SJCRH30 (cell line): ENCODE data around the gene SLC17A9. TPM values are rescaled to one million over a fixed set of nuclear protein-coding genes. Genes with fewer than 3 reads are reported as not detected.
A peak's percentile ranks its signal among the peaks of the same experiment; 100 is the strongest.

Source experiments
- DNase-seq, 2 experiments: peaks; one replicate each; pipeline ENCODE4 v3.0.0-alpha.2; 2015 to 2020
- H3K27ac ChIP-seq: fragments of 250-450 bp; sonication (Bioruptor Pico); 2 replicates; pipeline ENCODE4 v1.5.1; 2020; ENCODE audit warnings: mild to moderate bottlenecking, moderate library complexity
- H3K27me3 ChIP-seq: fragments of 250-450 bp; sonication (Bioruptor Pico); 2 replicates; pipeline ENCODE4 v1.5.1; 2020; ENCODE audit warnings: mild to moderate bottlenecking, moderate library complexity
- H3K36me3 ChIP-seq: fragments of 250-450 bp; sonication (Bioruptor Pico); 2 replicates; pipeline ENCODE4 v1.5.1; 2020; ENCODE audit warnings: mild to moderate bottlenecking, moderate library complexity
- H3K4me1 ChIP-seq: fragments of 250-450 bp; sonication (Bioruptor Pico); 2 replicates; pipeline ENCODE4 v1.5.1; 2020; ENCODE audit warnings: mild to moderate bottlenecking, moderate library complexity
- H3K4me3 ChIP-seq: fragments of 250-450 bp; sonication (Bioruptor Pico); 2 replicates; pipeline ENCODE4 v1.5.1; 2020; ENCODE audit warnings: mild to moderate bottlenecking, moderate library complexity
- H3K9me3 ChIP-seq: fragments of 250-450 bp; sonication (Bioruptor Pico); replicated peaks from 2 replicates; pipeline ENCODE4 v1.5.1; 2020; ENCODE audit warnings: mild to moderate bottlenecking, moderate library complexity
- total RNA-seq: library from RNA; depleted of rRNA; stranded (reverse); fragments of >200 nt; shearing (Covaris generic); gene quantifications from 2 replicates; pipeline ENCODE4 v1.2.3, GENCODE V29; 2014

SLC17A9 gene
- total RNA-seq, 1 experiment from 2014 or later: 2.1 TPM

DNA sequence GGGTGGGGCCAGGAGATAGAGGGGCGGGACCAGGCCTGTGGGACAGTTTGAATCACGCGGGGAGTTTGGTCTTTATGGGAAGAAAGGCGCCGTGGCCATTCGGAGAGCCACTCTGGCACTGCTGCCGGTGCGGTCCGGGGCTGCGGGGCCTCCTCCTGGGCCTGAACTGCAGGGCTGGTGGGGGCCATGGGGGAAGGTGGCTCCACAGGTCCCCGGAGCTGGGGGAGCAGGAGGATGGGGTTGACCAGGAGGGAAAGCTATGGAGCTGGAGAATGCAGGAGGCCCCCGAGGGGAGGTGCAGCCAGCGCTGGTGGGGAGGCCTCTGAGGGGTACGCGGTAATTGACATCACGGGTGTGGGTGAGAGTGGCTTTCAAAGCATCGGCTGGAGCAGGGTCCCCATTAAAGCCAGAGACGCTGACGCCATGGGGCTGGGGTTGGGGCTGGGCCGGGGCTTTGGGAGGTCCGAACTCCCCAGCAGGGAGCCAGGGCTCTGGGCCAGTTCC lies 56.1 kb downstream of the SLC17A9 start:
- Histone ChIP-seq H3K9me3 (peaks cover 8% of the 10 kb centered on the region; the same call in 1 of the 2 replicates), H3K4me3 (no peak overlapping the region), H3K4me1 (peaks cover 8% of the 10 kb centered on the region), H3K36me3 (no peaks in the 10 kb centered on the region), H3K27me3 (peaks cover 8% of the 10 kb centered on the region; the same call in 1 of the 2 replicates), H3K27ac (no peak overlapping the region)
- no peak for DNase-seq

- peaks cover 8% of the 10 kb centered on the region for H3K4me1 ChIP-seq
- DNase-seq: peak; percentile 85 to 96
- peaks cover 11% of the 10 kb centered on the region; the same call in 1 of the 2 replicates for H3K9me3 ChIP-seq
- peaks cover 8% of the 10 kb centered on the region; the same call in 1 of the 2 replicates for H3K27me3 ChIP-seq
- no peak overlapping the region for H3K27ac ChIP-seq
- no peaks in the 10 kb centered on the region for H3K36me3 ChIP-seq
- H3K4me3 ChIP-seq: no peak overlapping the region
Observed at GRCh38 chr20:63009045-63009961, 56.8 kb downstream of the SLC17A9 start.

DNA sequence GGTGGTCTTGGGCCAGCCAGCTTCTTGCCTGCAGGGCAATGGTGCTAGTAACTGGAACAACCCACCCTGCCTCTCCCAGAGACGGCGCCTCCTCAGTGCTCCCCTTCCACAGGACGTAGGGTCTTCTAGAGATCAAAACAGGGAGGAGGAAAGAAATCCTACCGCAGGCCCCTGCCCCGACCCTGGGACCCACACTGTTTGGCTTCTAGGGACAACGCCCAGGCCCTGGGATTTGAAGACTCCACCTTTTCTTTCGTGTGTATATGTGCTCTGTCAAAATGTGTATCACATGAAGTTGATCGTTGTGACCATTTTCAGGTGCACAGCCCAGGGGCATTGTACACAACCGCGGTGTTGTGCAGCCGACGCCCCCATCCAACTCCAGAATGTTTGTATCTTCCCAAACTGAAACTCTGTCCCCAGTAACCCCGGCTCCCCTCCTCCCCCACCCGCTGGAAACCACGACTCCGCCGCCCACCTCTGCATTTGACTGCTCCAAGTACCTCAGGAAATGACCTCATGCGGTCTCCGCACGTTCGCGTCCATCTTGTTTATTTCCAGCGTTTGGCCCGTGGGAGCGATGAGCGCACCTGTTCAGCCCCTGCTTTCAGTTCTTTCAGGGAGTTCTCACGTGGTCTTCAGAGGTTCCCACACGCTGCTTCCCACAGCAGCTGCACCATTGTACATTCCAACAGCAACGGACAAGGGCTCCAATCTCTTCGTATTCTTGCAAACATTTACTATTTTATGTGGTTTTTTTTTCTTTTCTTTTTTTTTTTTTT lies 57.7 kb downstream of the SLC17A9 start:
- DNase-seq: peak; percentile 96 to 98
- Histone ChIP-seq H3K27ac (no peak overlapping the region), H3K4me1 (peaks cover 8% of the 10 kb centered on the region), H3K4me3 (no peak overlapping the region), H3K9me3 (peaks cover 11% of the 10 kb centered on the region; the same call in 1 of the 2 replicates), H3K27me3 (peaks cover 13% of the 10 kb centered on the region), H3K36me3 (no peaks in the 10 kb centered on the region)

DNA sequence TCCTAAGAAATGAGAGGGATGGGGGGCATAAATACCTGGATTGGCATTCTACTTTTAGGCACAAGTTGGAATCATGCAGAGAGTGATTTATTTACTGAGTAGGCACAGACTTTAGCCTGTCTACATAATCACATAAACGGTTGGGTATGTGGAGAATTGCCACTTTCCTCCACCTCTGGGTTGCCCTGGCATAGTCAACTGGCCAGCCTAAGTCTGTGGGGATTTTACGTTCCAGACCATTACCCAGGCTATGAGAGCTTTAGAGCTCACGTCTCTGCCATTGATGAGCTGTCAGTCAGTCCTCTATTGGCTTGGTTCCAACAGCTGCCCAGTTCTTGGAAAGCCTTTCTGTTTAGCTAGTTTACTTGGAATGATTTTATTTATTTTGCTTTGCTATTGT lies 59.3 kb downstream of the SLC17A9 start:
- no peak overlapping the region for H3K27ac ChIP-seq
- no peak overlapping the region for H3K4me3 ChIP-seq
- H3K27me3 ChIP-seq: peaks cover 26% of the 10 kb centered on the region
- H3K36me3 ChIP-seq: no peaks in the 10 kb centered on the region
- no peak for DNase-seq
- peaks cover 11% of the 10 kb centered on the region; the same call in 1 of the 2 replicates for H3K9me3 ChIP-seq
- H3K4me1 ChIP-seq: peaks cover 8% of the 10 kb centered on the region

DNA sequence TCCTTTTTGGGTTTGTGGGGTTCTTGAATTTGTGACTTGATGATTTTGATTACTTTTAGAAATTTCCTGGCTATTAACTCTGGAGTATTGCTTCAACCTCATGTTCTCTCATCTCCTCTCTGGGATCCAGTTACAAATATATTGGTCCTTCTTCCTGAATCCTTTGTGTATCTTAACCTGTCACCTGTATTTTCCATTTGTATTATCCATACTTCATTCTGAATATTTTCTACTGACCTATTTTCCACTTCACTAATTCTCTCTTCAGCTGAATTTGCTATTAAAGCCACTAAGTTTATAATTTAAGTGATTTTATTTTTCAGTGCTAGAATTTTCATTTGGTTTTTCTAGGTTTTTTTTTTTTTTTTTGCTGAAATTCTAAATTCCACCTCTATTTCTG lies 60.7 kb downstream of the SLC17A9 start:
- Histone ChIP-seq H3K4me1 (peaks cover 8% of the 10 kb centered on the region), H3K27me3 (peaks cover 36% of the 10 kb centered on the region), H3K27ac (no peak overlapping the region), H3K36me3 (no peaks in the 10 kb centered on the region), H3K9me3 (peaks cover 11% of the 10 kb centered on the region; the same call in 1 of the 2 replicates), H3K4me3 (no peak overlapping the region)
- no peak for DNase-seq

DNA sequence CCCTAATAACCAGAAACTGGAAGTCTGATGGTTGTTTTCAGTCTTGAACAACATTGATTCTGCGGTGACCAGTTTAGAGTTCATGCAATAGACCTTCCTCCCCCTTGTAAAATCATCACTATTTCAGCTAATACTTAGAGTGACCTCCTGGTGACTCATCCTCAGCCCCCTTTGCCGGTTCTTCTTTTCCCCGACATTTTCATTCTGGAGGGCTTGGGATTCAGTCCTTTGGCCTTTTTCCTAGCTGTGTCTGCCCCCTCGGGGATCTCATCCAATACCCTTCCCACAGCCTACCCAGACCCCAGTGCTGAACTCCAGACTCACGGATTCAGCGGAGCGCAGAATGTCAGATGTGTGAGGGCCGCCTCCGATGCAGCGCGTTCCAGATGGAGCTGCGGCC lies 61.8 kb downstream of the SLC17A9 start:
- Histone ChIP-seq H3K27me3 (peaks cover 39% of the 10 kb centered on the region), H3K36me3 (no peaks in the 10 kb centered on the region), H3K27ac (no peak overlapping the region), H3K4me1 (peaks cover 8% of the 10 kb centered on the region), H3K9me3 (peaks cover 11% of the 10 kb centered on the region; the same call in 1 of the 2 replicates), H3K4me3 (no peak overlapping the region)
- DNase-seq: no peak

- Histone ChIP-seq H3K27me3 (peaks cover 42% of the 10 kb centered on the region), H3K4me1 (peaks cover 8% of the 10 kb centered on the region), H3K4me3 (no peak overlapping the region), H3K36me3 (no peaks in the 10 kb centered on the region), H3K9me3 (peaks cover 11% of the 10 kb centered on the region; the same call in 1 of the 2 replicates), H3K27ac (no peak overlapping the region)
- DNase-seq: peak; percentile 72 to 81
Observed at GRCh38 chr20:63014710-63015109, 62.2 kb downstream of the SLC17A9 start.

- no peaks in the 10 kb centered on the region for H3K36me3 ChIP-seq
- peaks cover 5% of the 10 kb centered on the region for H3K4me1 ChIP-seq
- peaks cover 11% of the 10 kb centered on the region; the same call in 1 of the 2 replicates for H3K9me3 ChIP-seq
- H3K4me3 ChIP-seq: no peak overlapping the region
- H3K27ac ChIP-seq: no peak overlapping the region
- DNase-seq: no peak
- H3K27me3 ChIP-seq: peaks cover 42% of the 10 kb centered on the region
Observed at GRCh38 chr20:63015147-63015661, 62.7 kb downstream of the SLC17A9 start.

DNA sequence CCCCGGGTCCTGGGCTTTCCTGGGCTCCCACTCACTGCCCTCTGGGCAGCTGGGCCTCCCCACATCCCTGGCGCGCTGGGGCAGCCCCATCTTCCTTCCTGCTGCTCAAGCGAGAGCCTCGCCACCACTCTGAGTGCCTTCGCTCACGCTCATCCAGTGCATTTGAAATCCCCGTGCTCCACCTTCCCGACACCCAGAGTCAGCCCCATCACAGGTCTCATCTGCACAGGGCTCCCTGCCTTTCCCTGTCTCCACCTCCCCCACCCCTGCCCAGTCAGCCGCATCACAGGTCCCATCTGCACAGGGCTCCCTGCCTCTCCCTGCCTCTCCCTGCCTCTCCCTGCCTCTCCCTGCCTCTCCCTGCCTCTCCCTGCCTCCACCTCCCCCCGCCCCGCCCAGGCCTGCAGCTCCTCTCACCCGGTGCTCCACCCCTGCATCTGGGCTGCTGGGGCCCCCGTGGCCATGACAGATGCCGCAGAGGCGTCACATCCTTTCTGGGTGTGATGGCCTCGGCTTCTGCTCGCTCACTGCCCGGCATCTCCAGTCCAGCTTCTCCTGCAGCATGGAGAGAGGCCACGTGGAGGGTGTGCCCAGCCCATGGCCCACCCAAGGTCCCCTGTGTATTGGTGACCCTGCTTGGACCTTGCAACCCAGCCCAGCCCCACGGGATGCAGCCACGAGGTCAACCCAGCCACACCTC lies 63.3 kb downstream of the SLC17A9 start:
- H3K4me1 ChIP-seq: peaks cover 3% of the 10 kb centered on the region
- DNase-seq: no peak
- H3K9me3 ChIP-seq: peaks cover 11% of the 10 kb centered on the region; the same call in 1 of the 2 replicates
- H3K36me3 ChIP-seq: no peaks in the 10 kb centered on the region
- no peak overlapping the region for H3K27ac ChIP-seq
- H3K4me3 ChIP-seq: no peak overlapping the region
- peaks cover 42% of the 10 kb centered on the region for H3K27me3 ChIP-seq

DNA sequence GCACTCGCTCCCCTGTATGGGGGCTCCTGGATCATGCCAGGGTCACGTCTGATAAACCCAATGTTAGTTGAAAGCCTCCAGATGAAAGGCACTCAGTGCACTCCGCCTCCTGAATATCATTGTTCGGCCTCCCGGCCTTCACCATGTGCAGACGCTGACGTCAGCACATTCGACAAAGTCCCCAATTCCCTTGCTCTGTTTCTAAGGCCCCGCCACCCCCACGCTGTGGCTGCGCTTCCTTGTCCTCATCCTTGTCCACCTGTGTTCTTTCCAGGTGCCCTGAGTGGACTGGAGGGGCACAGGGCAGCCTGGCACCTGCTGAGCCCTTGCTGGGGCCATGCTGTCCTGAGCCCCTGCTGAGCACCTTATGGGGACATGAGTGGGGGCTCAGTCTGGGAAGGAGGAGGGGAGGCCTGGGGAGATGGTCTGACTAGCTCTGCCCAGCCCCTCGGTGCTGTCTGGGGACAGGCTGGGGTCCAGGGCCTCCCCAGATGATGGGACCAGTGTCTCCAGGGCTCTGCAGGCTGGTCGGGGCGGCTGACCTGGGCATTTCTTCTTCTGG lies 64.1 kb downstream of the SLC17A9 start:
- no peaks in the 10 kb centered on the region; the same call in 1 of the 2 replicates for H3K4me1 ChIP-seq
- no peak overlapping the region for H3K4me3 ChIP-seq
- peaks cover 43% of the 10 kb centered on the region for H3K27me3 ChIP-seq
- no peak overlapping the region for H3K27ac ChIP-seq
- DNase-seq: no peak
- no peaks in the 10 kb centered on the region for H3K36me3 ChIP-seq
- peaks cover 11% of the 10 kb centered on the region; the same call in 1 of the 2 replicates for H3K9me3 ChIP-seq

GRCh38 chr20:63017076-63017825 lies 64.7 kb downstream of the SLC17A9 start:
- H3K4me1 ChIP-seq: no peaks in the 10 kb centered on the region
- no peak overlapping the region for H3K27ac ChIP-seq
- peaks cover 11% of the 10 kb centered on the region; the same call in 1 of the 2 replicates for H3K9me3 ChIP-seq
- H3K4me3 ChIP-seq: no peak overlapping the region
- no peaks in the 10 kb centered on the region for H3K36me3 ChIP-seq
- H3K27me3 ChIP-seq: peaks cover 49% of the 10 kb centered on the region
- no peak for DNase-seq

GRCh38 chr20:63017826-63018411 lies 65.4 kb downstream of the SLC17A9 start:
- no peaks in the 10 kb centered on the region for H3K4me1 ChIP-seq
- no peak overlapping the region for H3K4me3 ChIP-seq
- no peak overlapping the region for H3K27ac ChIP-seq
- peaks cover 10% of the 10 kb centered on the region; the same call in 1 of the 2 replicates for H3K9me3 ChIP-seq
- no peak for DNase-seq
- H3K27me3 ChIP-seq: peaks cover 56% of the 10 kb centered on the region
- H3K36me3 ChIP-seq: no peaks in the 10 kb centered on the region
